Measurements from ENCODE around the gene ADARB2.

DNA sequence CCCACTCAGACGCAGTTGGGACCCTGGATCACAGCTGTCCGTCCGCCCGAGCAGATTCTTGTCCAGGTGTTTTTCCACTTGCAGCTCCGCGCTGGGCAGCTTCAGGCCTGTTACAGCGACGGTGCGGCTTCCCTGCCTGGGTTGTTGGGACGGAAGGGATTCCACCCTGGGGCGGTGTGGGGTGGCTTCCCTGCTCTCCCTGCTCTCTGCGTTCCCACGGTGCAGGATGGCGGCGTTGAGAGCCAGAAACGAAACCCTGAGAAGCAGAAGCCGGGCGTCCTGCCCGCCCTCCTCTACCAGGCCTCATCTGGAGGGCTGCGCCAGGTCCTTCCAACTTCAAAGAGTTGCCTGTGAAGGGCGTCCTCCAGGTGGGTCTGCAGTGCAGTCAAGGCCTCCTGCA is 194.4 kb downstream of the ADARB2 start:
- TF ChIP-seq EZH2phosphoT487 (IDR thresholded peaks at IDR 0.05; ENCODE audit: low read depth, severe bottlenecking, unreplicated experiment): no peak
- TF ChIP-seq, protein P1, sequence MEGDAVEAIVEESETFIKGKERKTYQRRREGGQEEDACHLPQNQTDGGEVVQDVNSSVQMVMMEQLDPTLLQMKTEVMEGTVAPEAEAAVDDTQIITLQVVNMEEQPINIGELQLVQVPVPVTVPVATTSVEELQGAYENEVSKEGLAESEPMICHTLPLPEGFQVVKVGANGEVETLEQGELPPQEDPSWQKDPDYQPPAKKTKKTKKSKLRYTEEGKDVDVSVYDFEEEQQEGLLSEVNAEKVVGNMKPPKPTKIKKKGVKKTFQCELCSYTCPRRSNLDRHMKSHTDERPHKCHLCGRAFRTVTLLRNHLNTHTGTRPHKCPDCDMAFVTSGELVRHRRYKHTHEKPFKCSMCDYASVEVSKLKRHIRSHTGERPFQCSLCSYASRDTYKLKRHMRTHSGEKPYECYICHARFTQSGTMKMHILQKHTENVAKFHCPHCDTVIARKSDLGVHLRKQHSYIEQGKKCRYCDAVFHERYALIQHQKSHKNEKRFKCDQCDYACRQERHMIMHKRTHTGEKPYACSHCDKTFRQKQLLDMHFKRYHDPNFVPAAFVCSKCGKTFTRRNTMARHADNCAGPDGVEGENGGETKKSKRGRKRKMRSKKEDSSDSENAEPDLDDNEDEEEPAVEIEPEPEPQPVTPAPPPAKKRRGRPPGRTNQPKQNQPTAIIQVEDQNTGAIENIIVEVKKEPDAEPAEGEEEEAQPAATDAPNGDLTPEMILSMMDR (IDR thresholded peaks at IDR 0.05; ENCODE audit: poor library complexity): no peak

Data from hepatocyte (in vitro differentiated cells).